ENCODE data around the gene SMG1. TPM values are rescaled to one million over a fixed set of nuclear protein-coding genes. Genes with fewer than 3 reads are reported as not detected.
A peak's percentile ranks its signal among the peaks of the same experiment; 100 is the strongest.

Gene SMG1
- total and polyA plus RNA-seq, 10 of the 15 experiments (the other 5 are each of a cell fraction or from before 2014, with no cell fraction given) = 3.9 to 66.7 (median 37.0) TPM

- no peak; the same call in 1 of the 2 replicates for TF ChIP-seq ZBTB40 (IDR thresholded peaks at IDR 0.05; ENCODE audit: borderline replicate concordance)
- peak; percentile 30 for TF ChIP-seq NFYA (IDR thresholded peaks at IDR 0.05; ENCODE audit: borderline replicate concordance, low read depth, low read length)
- TF ChIP-seq SREBF2 (IDR thresholded peaks at IDR 0.05; ENCODE audit: low read length) = no peak
- no peak for TF ChIP-seq ZSCAN29 (IDR thresholded peaks at IDR 0.05)
- TF ChIP-seq CTCF (IDR thresholded peaks at IDR 0.05 in 2 of 3, conservative IDR thresholded peaks at IDR 0.05 in 1 of 3; ENCODE audit: control insufficient read depth in 2 of 3, extremely low read depth in 1 of 3, insufficient read depth in 1 of 3, low read depth in 3 of 3, low read length in 3 of 3) = peak; percentile 89 to 92 (median 91); a peak in 5 of 6 replicates
- peak; percentile 31; the same call in 1 of the 2 replicates for TF ChIP-seq PKNOX1 (IDR thresholded peaks at IDR 0.05)
- peak; percentile 98 for TF ChIP-seq POLR2AphosphoS2 (IDR thresholded peaks at IDR 0.05; ENCODE audit: low read depth, low read length)
- peak; percentile 38; the same call in 1 of the 2 replicates for TF ChIP-seq STAT1 (conservative IDR thresholded peaks at IDR 0.05)
- TF ChIP-seq POU2F2 (IDR thresholded peaks at IDR 0.05; ENCODE audit: borderline replicate concordance, low read depth, low read length) = peak; percentile 92
- TF ChIP-seq SMAD5 (IDR thresholded peaks at IDR 0.05; ENCODE audit: low read depth) = peak; percentile 96
- no peak for TF ChIP-seq SMC3 (IDR thresholded peaks at IDR 0.05; ENCODE audit: borderline replicate concordance, low read length)
- peak; percentile 56 for TF ChIP-seq RAD21 (IDR thresholded peaks at IDR 0.05; ENCODE audit: insufficient read depth, low read depth, low read length)
- TF ChIP-seq EED (IDR thresholded peaks at IDR 0.05; ENCODE audit: low read depth) = peak; percentile 53
- peak; percentile 37 for TF ChIP-seq FOS (IDR thresholded peaks at IDR 0.05; ENCODE audit: borderline replicate concordance, extremely low read depth, insufficient read length)
- peak; percentile 67 for TF ChIP-seq IRF5 (IDR thresholded peaks at IDR 0.05; ENCODE audit: borderline replicate concordance)
- peak; percentile 60 for TF ChIP-seq IKZF1 (conservative IDR thresholded peaks at IDR 0.05)
- TF ChIP-seq TBL1XR1 (IDR thresholded peaks at IDR 0.05; ENCODE audit: low read depth, low read length) = no peak; the same call in 1 of the 2 replicates
- TF ChIP-seq MTA3 (IDR thresholded peaks at IDR 0.05; ENCODE audit: borderline replicate concordance, low read length) = no peak
- TF ChIP-seq RELB (IDR thresholded peaks at IDR 0.05; ENCODE audit: low read depth) = peak; percentile 56; the same call in 1 of the 2 replicates
These were observed 124.8 kb downstream of the SMG1 start, which contains the start of gene ARL6IP1 (continued) for GRCh38 chr16:18801145-18801972.

All from GM12878 (cell line).